SU-DHL-6 (cell line): Measurements from ENCODE around the gene HOXC11.

ENCODE experiments used
- H2AFZ ChIP-seq: fragments of 200-600 bp; sonication (generic); 2 replicates; pipeline ENCODE4 v1.6.1; 2014; ENCODE audit warnings: low read depth, mild to moderate bottlenecking, moderate library complexity, mixed read lengths, antibody characterized with exemption, low read length; ENCODE audit not compliant: severe bottlenecking
- H3F3A ChIP-seq: fragments of 200-600 bp; shearing (Covaris generic); 2 replicates; pipeline ENCODE4 v1.6.0; 2016; ENCODE audit warnings: antibody characterized with exemption, mild to moderate bottlenecking; ENCODE audit not compliant: insufficient read depth
- H3K27ac ChIP-seq: fragments of 200-600 bp; sonication (generic); 2 replicates; pipeline ENCODE4 v1.5.1; 2016; ENCODE audit warnings: low read depth, mild to moderate bottlenecking, low read length, moderate library complexity, mixed read lengths
- H3K27me3 ChIP-seq: fragments of 200-600 bp; sonication (generic), shearing (Covaris generic); 2 replicates; pipeline ENCODE4 v1.6.0; 2014; ENCODE audit warnings: mild to moderate bottlenecking, low read length
- H3K36me3 ChIP-seq: fragments of 200-600 bp; sonication (generic); 2 replicates; pipeline ENCODE4 v1.6.1; 2014; ENCODE audit warnings: mild to moderate bottlenecking, low read length, mixed read lengths
- H3K4me2 ChIP-seq: fragments of 300-600, 200-600 bp; shearing (Covaris generic), sonication (generic); 2 replicates; pipeline ENCODE4 v1.6.0; 2014; ENCODE audit warnings: low read length, low read depth, mild to moderate bottlenecking; ENCODE audit not compliant: poor library complexity, severe bottlenecking
- H3K4me3 ChIP-seq: fragments of 200-600 bp; sonication (generic); 2 replicates; pipeline ENCODE4 v1.5.1; 2014; ENCODE audit warnings: antibody characterized with exemption, low read length, mild to moderate bottlenecking, mixed read lengths; ENCODE audit not compliant: insufficient read depth, poor library complexity, severe bottlenecking
- H3K79me2 ChIP-seq: fragments of 200-600 bp; sonication (generic); 2 replicates; pipeline ENCODE4 v1.6.1; 2014; ENCODE audit warnings: mild to moderate bottlenecking, low read length, moderate library complexity; ENCODE audit not compliant: insufficient read depth
- H3K9ac ChIP-seq: fragments of 200-600 bp; sonication (generic); 2 replicates; pipeline ENCODE4 v1.7.0; 2014; ENCODE audit warnings: mild to moderate bottlenecking, low read length
- H3K9me2 ChIP-seq: fragments of 200-600 bp; sonication (generic); replicated peaks from 2 replicates; pipeline ENCODE4 v1.6.1; 2014; ENCODE audit warnings: low read length; ENCODE audit not compliant: insufficient read depth
- H3K9me3 ChIP-seq: fragments of 200-600 bp; sonication (generic); 2 replicates; pipeline ENCODE4 v1.6.1; 2014; ENCODE audit warnings: low read length, mixed read lengths; ENCODE audit not compliant: insufficient read depth
- H4K20me1 ChIP-seq: fragments of 200-600 bp; sonication (generic); 2 replicates; pipeline ENCODE4 v1.6.1; 2014; ENCODE audit warnings: low read depth, mild to moderate bottlenecking, antibody characterized with exemption, low read length, moderate library complexity, mixed read lengths
- EZH2phosphoT487 ChIP-seq: fragments of 200-600 bp; sonication (generic), shearing (Covaris generic); conservative IDR thresholded peaks from 2 replicates; pipeline ENCODE4 v1.6.1; 2018; ENCODE audit warnings: mild to moderate bottlenecking, antibody characterized with exemption, low read length, moderate library complexity, mixed read lengths
- TF ChIP-seq, protein P1 (sequence below): fragments of 200-600 bp; sonication (generic); IDR thresholded peaks from one replicate; pipeline ENCODE4 v1.5.1; 2017; ENCODE audit warnings: antibody characterized with exemption, mild to moderate bottlenecking, low read length, moderate library complexity; ENCODE audit not compliant: insufficient read depth, poor library complexity, severe bottlenecking

The HOXC11 gene

DNA sequence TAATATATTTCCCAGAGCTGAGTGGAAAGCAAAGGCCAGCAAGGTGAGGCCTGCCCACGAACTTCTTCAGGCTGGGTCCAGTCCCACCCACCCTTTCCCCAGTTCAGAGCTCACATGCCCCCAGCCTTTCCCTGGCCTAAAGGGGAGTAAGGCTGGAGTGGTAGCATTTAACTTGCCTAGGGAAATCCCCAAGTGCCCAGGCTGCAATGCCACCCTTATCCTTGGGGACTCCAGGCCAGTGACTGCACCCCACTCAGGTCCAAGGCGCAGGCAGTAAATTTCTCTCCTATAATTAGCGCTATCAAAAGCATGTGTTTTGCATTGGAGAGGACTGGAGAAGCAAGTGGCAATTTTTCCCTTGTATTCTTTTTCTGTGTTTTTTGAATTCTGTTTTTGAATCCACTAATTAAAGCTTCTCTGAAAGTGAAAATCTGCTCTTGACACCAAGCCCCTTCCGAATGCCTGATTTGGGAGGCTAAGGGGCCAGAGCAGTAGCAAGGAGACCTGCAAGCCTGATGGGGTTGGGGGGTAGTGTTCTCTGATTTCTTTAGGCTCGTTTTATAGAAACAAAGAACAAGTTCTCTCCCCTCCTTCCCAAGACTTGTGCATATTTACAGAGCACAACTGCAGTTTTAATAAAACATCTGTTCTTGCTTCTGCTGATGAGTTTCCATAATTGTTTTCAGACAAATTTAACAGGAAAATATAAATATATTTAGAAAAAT, 51.8 kb downstream of the HOXC11 start:
- Histone ChIP-seq H3K4me2 (no peak overlapping the region), H3K27ac (no peak overlapping the region), H3K9me2 (no peaks in the 10 kb centered on the region), H3K9ac (no peak overlapping the region), H3K27me3 (no peaks in the 10 kb centered on the region), H2AFZ (no peak overlapping the region), H3K4me3 (no peak overlapping the region), H3K36me3 (no peaks in the 10 kb centered on the region), H3K79me2 (no peaks in the 10 kb centered on the region), H3K9me3 (no peaks in the 10 kb centered on the region), H3F3A (no peaks in the 10 kb centered on the region), H4K20me1 (no peaks in the 10 kb centered on the region)
- TF ChIP-seq EZH2phosphoT487: no peak
- TF ChIP-seq, protein P1, sequence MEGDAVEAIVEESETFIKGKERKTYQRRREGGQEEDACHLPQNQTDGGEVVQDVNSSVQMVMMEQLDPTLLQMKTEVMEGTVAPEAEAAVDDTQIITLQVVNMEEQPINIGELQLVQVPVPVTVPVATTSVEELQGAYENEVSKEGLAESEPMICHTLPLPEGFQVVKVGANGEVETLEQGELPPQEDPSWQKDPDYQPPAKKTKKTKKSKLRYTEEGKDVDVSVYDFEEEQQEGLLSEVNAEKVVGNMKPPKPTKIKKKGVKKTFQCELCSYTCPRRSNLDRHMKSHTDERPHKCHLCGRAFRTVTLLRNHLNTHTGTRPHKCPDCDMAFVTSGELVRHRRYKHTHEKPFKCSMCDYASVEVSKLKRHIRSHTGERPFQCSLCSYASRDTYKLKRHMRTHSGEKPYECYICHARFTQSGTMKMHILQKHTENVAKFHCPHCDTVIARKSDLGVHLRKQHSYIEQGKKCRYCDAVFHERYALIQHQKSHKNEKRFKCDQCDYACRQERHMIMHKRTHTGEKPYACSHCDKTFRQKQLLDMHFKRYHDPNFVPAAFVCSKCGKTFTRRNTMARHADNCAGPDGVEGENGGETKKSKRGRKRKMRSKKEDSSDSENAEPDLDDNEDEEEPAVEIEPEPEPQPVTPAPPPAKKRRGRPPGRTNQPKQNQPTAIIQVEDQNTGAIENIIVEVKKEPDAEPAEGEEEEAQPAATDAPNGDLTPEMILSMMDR: no peak

DNA sequence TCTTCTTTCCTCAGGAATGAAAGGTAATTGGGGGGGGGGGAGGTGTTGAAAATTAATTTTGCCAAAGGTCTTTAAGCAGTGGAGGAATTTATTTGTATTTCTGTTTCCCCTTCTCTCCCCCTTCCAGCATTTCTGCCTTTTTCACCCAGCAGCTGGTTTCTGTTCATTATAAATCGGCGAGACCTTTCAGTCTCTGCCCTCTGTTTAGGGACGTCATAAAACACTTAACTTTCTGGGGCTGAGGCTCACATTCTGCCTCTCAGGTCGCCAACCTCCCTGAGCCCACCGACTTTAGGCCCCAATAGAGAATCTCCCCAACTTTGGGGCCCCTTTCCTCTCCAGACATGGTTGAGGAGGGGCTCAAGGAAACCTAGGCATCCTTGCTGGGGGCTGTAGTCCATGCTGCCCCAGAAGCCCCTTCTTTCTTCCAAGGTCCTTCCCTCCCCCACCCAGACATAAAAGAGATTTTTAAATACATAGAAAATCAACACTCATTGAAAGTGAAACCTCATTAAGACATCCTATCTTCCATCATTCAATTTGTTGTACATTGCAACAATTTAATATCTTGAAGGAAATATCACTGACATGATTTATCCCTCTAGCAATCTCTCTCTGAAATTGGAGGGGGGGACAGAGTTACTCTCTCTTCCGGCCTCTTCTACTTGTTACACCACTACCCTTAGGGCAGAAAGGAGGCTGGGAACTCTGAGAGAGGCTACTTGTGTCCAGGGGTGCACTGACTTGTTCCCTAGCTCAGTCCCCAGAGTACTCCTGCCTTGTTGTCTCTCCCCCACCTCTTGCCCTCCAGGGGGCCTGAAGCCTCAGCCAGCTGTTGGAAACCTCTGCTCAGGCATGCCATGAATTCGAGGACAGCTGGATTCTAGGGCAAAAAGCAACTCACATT, 52.8 kb downstream of the HOXC11 start:
- Histone ChIP-seq H3K27ac (no peak overlapping the region), H4K20me1 (no peaks in the 10 kb centered on the region), H3K9me2 (no peaks in the 10 kb centered on the region), H3K4me2 (no peak overlapping the region), H3K27me3 (no peaks in the 10 kb centered on the region), H3K9me3 (no peaks in the 10 kb centered on the region), H2AFZ (no peak overlapping the region), H3K79me2 (no peaks in the 10 kb centered on the region), H3F3A (no peaks in the 10 kb centered on the region), H3K9ac (no peak overlapping the region), H3K36me3 (no peaks in the 10 kb centered on the region), H3K4me3 (no peak overlapping the region)
- TF ChIP-seq, protein P1: no peak
- no peak for TF ChIP-seq EZH2phosphoT487

DNA sequence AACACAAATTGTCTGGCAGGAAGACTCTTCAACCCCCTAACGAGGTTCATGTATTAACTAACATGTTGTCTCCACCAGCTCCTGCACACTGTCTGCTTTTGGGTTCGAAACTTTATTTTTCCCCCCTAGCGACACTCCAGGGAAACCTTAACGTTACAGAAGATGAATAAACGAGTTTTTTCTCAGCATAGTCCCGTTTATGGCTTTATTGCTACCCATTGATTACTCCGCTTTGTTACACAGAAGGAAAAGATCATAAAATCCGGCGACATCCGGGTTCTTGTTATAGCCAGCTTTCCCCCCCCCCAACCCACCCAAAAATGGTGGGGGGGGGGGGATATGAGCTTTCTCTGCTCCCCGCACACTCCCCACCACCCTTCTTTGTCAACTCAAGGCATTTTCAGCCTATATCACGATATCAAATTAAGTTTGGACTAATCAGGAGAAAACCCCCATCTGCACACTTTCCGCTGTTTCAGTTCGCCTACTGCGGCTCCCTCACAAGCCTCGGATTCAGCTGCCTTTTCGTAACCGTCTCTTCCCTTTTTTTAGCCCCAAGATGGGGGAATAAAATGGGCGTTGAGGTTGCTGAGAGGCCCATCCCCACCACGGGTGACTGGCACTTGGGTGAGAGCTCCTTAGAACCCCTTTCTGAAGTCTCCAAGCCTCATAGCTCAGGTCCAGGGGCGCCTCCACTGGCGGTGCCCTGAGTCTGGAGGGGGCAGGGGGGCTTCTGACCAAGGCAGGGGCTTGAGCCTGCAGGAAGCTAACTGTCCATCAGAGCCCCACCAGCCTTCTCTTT, 53.9 kb downstream of the HOXC11 start:
- no peaks in the 10 kb centered on the region for H3K36me3 ChIP-seq
- no peaks in the 10 kb centered on the region for H3K9me3 ChIP-seq
- H3K27ac ChIP-seq: no peak overlapping the region
- H3F3A ChIP-seq: no peaks in the 10 kb centered on the region
- no peak overlapping the region for H2AFZ ChIP-seq
- no peaks in the 10 kb centered on the region for H3K79me2 ChIP-seq
- H3K27me3 ChIP-seq: no peaks in the 10 kb centered on the region
- no peak overlapping the region for H3K4me2 ChIP-seq
- no peaks in the 10 kb centered on the region for H3K9me2 ChIP-seq
- no peak overlapping the region for H3K9ac ChIP-seq
- no peak for TF ChIP-seq EZH2phosphoT487
- TF ChIP-seq, protein P1: no peak
- H3K4me3 ChIP-seq: no peak overlapping the region
- H4K20me1 ChIP-seq: no peaks in the 10 kb centered on the region
